ENCODE data around the gene AGXT.

The AGXT gene

DNA sequence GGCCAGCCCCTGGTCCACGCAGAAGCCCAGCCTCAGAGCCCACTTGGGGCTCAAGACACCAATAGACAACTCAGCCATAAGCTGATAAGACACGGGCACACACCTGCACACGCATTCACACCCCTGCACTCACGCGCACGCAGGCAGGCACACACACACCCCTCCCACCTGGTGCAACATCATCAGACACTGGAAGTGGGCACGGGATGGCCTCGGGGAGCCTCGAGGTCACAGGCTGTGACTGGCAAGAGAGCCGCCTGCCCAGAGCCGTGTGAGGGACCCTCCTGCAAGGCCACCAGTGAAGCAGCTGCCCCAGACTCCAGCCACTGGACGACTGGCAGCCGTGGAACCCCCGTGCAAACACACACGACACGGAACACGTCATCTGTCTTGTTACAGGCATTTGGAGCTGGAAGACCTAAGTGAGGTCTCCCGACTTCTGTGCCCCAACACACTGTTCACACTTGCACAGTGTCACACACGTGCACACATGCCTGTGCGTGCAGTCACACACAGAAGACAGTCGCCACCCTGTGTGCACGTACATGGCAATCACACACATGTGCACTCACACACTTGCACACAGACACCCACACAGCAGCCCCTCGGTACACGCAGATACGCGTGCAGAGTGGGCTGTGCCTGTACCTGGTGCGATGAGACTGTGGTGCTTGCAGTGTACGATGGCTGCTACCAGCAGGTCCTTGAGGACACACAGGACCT lies 26.4 kb downstream of the AGXT start:
- Mint-ChIP-seq H3K4me1 (peaks cover 6% of the 10 kb centered on the region), H3K9me3 (no peaks in the 10 kb centered on the region), H3K27ac (no peak overlapping the region), H3K36me3 (no peaks in the 10 kb centered on the region), H3K4me3 (no peak overlapping the region)
- DNase-seq (ENCODE audit: low spot score in 2 of 2) (no peak), ATAC-seq (no peak)

DNA sequence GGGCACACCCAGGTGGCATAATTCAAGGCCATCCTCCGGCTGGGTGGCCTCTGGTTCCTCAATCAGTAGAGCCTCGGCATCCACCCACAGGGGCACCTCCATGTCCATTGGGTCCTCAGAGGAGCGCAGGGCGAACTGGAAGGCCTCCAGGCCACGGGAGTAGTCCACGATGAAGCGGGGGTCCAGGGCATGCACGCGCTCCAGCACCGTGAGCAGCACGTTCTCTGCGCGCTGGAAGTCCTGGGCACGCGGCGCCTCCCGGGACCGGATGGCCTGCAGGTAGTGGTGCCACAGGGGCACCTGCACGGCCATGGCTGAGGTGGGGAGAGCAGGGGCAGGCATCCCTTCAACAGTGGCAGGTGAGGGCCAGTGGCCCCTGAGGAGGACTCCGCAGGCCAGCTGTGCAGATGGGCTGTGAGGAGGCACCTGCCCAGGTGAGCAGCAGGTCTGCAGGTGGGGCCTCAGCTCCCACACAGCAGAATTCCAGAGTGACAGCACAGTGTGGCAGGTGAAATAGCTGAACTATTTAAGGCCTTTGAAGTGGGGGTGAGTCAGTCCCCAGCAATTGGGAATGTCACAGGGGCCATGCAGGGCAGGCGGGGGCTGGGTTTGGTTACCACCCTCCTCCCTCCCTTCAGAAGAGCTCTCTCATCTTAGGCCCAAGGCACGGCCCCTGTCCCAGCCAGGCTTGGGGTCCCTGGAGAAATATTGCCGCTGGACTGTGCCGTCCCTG lies 27.2 kb downstream of the AGXT start, which contains the start of gene MAB21L4:
TSS of gene MAB21L4 (minus strand) at position 501 of the 733 bp plus-strand sequence. CDS start at position 342, 159 bp downstream.
- no peak for DNase-seq (ENCODE audit: low spot score in 2 of 2)
- Mint-ChIP-seq H3K27ac (no peak within 1 kb of the TSS), H3K9me3 (no peaks in the 10 kb centered on the region), H3K4me3 (no peak within 1 kb of the TSS), H3K4me1 (peaks cover 6% of the 10 kb centered on the region), H3K36me3 (no peaks in the 10 kb centered on the region)
- ATAC-seq = no peak

DNA sequence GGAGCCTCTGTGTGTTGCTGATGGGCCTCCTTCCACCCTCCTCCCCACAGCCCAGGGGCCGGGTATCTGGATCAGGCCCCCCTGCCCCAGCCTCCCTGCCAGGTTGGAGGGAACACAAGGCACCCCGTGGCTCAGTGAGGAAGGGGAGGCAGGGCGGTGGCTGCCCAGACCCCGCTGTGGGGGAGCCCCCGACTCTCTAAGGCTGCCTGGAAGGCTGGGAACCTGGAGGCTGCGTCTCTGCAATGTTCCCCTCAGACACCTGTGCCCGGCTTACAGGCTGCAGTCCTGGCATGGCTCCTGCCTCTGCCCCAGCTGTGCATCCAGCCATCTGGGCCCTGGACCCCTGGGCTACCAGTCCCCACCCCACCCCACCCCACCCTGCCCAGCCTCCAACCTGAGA lies 27.8 kb downstream of the AGXT start:
- peaks cover 6% of the 10 kb centered on the region for H3K4me1 Mint-ChIP-seq
- DNase-seq (ENCODE audit: low spot score in 2 of 2) = no peak
- H3K36me3 Mint-ChIP-seq = no peaks in the 10 kb centered on the region
- ATAC-seq = no peak
- no peak overlapping the region for H3K27ac Mint-ChIP-seq
- H3K9me3 Mint-ChIP-seq = no peaks in the 10 kb centered on the region
- H3K4me3 Mint-ChIP-seq = no peak overlapping the region

DNA sequence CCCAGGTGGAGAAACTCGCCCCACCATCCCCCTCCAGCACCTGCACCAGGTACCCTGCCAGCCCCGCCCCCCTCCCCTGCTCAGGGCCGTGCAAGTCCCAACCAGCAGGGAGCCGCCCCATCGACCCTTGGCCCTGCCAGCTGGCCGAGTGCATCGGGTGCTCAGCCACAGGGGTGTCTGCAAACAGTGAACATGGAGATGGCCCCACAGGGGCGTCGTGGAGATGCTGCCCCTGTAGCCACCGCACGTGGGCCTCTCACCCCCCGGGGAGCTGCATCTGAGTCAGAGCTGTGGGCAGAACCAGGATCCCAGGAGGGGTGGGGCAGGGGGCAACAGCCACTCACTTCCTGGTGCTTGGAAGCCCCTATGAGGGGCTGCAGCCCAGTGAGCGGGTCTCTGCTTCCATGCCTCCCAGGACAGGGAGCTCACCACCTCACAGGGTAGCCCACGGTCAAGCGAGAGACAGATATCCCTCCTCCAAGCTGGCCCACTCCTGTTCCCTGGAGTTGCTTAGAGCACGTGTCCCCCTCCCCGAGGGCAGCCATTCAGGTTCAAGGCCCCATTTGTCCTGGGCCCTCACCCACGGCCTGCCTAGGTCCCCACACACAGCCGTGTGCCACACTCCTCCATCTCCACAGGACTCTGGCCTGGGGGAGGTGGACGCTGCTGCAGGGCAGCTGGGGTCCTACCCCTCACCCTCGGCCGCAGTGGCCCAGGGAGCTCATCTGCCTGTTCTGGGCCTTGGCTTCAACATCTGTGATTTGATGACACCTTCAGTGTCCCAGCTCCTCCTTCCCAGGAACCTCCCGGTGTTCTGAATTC lies 28.5 kb downstream of the AGXT start:
- no peak overlapping the region for H3K27ac Mint-ChIP-seq
- ATAC-seq (no peak), DNase-seq (ENCODE audit: low spot score in 2 of 2) (no peak)
- H3K4me1 Mint-ChIP-seq = peaks cover 6% of the 10 kb centered on the region
- H3K9me3 Mint-ChIP-seq = no peaks in the 10 kb centered on the region
- H3K4me3 Mint-ChIP-seq = no peak overlapping the region
- no peaks in the 10 kb centered on the region for H3K36me3 Mint-ChIP-seq

DNA sequence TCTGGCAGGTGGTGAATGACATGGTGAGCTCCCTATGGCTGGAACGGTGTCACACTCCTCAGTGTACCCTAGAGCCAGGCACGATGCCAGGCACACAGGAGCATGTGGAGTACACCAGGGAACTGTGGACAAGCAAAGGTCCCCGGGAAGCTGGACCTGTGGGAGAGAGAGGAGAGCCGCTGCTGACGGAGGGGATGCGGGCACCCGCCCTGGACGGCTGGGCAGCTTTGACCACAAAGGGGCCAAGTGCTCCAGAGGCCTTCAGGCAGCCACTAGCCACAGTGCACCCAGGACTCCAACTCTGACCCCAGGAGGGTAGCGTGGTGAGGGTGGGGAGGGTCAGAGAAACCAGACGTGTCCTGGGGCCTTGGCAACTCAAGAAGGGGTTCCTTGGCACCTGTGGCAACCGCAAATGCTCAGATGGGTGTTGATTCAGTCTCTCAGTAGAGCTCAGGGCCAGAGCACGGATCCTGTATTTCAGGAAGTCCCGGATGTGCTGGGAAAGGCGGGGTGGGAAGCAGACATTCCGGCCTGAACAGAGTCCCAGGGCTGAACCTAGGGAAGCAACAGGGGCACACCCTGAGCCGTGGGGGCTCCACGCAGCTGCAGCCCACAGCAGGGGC lies 29.6 kb downstream of the AGXT start:
- ATAC-seq = no peak
- DNase-seq (ENCODE audit: low spot score in 2 of 2) = no peak
- Mint-ChIP-seq H3K27ac (no peak overlapping the region), H3K4me1 (peaks cover 6% of the 10 kb centered on the region), H3K36me3 (no peaks in the 10 kb centered on the region), H3K4me3 (no peak overlapping the region), H3K9me3 (no peaks in the 10 kb centered on the region)

DNA sequence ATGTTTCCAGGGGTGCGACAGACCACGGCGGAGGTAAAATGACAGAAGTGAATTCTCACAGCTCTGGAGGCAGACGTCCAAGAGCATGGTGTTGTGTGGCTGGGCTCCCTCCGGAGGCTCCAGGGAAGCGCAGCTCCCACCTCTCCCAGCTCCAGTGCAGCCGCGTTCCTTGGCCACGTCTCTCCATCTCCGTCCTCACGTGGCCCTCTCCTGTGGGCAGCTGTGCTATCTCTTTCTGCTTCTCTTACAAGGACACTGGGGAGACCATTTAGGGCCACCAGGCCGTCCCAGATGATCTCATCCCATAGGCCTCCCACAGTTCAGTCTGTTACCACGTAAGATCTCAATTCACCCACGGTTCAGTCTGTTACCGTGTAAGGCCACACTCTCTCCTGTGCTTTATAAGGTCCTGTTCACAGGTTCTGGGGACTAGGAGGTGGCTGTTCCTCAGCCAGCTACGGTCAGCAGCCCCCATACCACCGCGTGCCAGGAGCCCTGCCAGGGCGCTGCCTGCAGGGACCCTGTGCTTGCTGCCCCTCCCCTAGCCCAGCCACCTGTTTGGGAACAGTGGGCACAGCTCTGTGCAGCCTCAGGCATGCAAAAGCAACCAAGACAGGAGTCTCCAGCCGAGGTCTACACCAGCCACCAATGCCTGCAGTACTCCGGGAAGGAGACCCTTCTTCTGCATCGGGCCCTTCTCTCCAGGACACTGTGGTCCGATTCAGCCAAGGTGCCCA lies 30.3 kb downstream of the AGXT start:
- no peak overlapping the region for H3K27ac Mint-ChIP-seq
- no peak for ATAC-seq
- DNase-seq (ENCODE audit: low spot score in 2 of 2) = no peak
- no peaks in the 10 kb centered on the region for H3K9me3 Mint-ChIP-seq
- H3K4me1 Mint-ChIP-seq = peaks cover under 1% of the 10 kb centered on the region
- no peak overlapping the region for H3K4me3 Mint-ChIP-seq
- H3K36me3 Mint-ChIP-seq = no peaks in the 10 kb centered on the region

DNA sequence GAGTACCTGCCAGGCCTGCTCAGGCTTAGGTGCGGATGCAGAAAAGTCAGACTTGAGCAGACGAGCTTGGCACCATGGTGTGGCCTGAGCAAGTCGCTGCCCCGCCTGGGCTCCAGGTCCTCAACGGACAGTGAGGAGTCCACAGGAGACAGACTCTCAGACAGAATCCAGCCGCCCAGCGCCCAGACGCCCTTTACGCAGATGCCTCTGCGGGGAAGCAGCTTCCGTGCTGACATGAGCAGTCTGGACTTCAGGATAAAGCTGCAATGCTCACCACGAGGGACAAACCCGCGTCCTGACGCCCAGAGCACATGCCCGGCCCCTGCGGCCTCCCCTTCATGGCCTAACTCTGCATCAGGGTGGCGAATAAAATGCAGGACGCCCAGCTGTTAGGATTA lies 30.8 kb downstream of the AGXT start:
- H3K4me3 Mint-ChIP-seq = no peak overlapping the region
- ATAC-seq (no peak), DNase-seq (ENCODE audit: low spot score in 2 of 2) (no peak)
- H3K4me1 Mint-ChIP-seq = no peaks in the 10 kb centered on the region
- no peaks in the 10 kb centered on the region for H3K9me3 Mint-ChIP-seq
- no peak overlapping the region for H3K27ac Mint-ChIP-seq
- no peaks in the 10 kb centered on the region for H3K36me3 Mint-ChIP-seq

DNA sequence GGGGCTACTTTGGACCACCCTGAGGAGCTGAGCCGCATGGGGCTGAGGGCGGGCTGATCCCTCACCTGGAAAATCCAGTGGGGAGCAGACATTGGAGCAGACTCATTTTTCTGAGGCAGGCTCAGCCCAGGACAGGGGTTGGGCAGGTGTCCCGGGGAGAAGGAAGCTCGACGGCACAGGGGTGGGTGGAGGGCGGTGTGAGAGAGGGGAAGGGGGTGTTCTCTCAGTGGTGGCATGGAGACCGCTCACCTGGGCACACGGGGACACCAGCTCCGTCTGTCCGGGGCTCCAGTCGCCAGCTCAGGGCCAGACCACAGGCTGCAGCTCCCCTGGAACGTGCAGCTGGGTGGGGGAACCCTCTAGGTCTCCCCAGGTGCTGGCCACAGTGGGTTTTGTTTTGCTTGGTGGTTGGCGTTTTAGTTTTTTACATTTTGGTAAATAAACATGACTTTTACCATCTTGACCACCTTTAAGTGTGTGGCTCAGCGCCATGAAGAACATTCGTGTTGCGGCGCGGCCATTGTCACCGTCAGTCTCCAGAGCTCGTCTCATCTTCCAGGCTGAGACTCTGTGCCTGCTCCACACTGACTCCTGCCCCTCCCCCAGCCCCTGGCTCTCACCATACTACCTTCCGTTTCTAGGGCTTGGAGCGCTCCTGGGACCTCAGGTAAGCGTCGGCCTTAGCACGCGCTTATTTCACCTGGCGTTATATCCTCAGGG lies 31.7 kb downstream of the AGXT start:
- no peak overlapping the region for H3K4me3 Mint-ChIP-seq
- no peaks in the 10 kb centered on the region for H3K9me3 Mint-ChIP-seq
- H3K27ac Mint-ChIP-seq = no peak overlapping the region
- no peaks in the 10 kb centered on the region for H3K36me3 Mint-ChIP-seq
- no peaks in the 10 kb centered on the region for H3K4me1 Mint-ChIP-seq
- no peak for ATAC-seq
- no peak for DNase-seq (ENCODE audit: low spot score in 2 of 2)

DNA sequence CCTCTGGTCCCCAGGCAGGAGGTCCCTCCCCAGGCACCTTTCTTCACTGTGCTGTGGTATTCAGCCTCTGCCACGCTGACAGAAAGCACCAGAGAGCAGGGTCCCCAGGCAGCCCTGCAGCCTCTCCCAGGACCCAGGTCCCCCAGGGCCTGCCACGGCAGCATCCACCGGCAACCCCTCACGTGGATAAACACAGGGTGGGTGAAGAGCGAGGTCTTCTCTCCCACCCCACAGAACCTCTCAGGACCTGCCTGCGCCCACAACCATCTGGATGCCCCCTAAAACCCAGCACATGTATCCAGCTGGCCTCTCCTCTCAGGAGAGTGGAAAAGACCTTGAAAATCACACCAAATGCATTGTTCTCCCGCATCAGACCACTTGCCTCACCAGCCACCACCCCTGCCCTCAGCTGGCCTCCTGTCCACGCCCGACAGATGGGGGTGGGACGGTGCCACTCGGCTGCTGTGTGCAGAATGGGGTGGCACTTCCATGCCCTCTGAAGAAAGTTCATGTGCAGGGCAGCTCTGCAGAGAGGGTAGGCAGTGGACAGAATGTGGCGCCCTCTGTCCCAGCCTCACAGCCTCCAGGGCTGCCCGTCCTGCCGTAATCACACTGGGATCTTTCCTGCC lies 33.5 kb downstream of the AGXT start:
- Mint-ChIP-seq H3K36me3 (no peaks in the 10 kb centered on the region), H3K4me3 (no peak overlapping the region), H3K27ac (no peak overlapping the region), H3K9me3 (no peaks in the 10 kb centered on the region), H3K4me1 (no peaks in the 10 kb centered on the region)
- DNase-seq (ENCODE audit: low spot score in 2 of 2) (no peak), ATAC-seq (no peak)

DNA sequence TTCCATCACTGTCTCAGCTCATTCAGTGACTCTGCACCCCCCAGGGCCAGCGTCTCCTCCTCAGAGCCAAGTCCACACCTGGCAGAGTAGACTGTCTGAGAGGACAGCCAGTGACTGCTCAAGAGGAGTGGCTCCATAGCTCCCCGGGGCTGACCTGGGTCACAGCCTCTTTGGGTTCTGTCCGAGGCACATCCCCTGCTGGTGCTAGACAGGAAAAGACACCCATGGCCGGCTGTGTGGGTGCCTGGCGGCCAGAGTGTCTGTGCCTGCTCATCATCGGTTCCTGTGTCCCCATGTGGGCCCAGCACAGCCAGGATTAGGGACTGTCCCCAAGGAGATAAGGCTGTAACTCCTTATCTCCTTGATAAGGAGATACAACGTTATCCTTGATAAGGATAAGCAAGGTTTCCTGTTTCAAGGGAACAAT lies 34.0 kb downstream of the AGXT start:
- Mint-ChIP-seq H3K4me1 (no peaks in the 10 kb centered on the region), H3K36me3 (no peaks in the 10 kb centered on the region), H3K4me3 (no peak overlapping the region), H3K9me3 (no peaks in the 10 kb centered on the region), H3K27ac (no peak overlapping the region)
- ATAC-seq (no peak), DNase-seq (ENCODE audit: low spot score in 2 of 2) (no peak)

DNA sequence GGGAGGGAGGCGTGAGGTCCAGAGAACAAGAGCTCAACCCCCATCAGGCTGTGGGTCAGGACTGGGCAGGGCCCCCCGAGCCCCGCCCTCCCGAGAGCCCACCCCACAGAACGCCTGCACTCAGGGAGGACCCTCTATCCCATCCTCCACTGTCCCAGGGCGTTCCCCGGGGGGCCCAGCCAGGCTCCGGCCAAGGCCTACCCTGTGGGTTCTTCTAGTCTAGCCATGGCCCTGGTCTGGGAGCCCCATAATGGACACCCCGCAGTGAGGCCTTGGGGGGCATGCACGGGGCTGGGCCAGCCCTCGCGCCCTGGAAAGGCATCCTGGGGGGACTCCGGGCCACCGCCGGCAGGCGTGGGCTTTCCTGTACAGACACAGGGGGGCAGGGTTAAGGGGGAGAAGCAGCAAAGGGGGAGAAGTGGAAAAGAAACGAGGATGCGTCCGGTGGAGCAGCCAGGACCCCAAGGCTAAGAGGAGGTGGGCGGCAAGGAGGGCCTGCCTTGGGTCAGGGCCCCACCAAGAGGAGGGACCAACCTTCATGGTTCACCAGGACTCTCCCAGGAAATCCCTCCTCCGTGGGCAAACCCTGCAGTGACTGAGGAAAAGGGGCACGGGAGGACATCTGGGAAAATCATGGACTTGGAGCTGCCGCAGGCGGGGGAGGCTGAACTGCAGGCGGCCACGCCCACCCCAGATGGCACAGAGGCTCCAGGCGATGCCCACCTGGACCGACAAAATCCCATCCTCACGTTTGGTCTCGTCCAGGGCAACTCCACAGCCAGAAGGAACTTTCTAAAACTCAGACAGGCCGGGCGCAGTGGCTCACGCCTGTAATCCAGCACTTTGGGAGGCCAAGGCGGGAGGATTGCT lies 34.8 kb downstream of the AGXT start:
- Mint-ChIP-seq H3K4me1 (no peaks in the 10 kb centered on the region), H3K4me3 (no peak overlapping the region), H3K27ac (no peak overlapping the region), H3K9me3 (no peaks in the 10 kb centered on the region), H3K36me3 (no peaks in the 10 kb centered on the region)
- DNase-seq (ENCODE audit: low spot score in 2 of 2) (no peak), ATAC-seq (no peak)

DNA sequence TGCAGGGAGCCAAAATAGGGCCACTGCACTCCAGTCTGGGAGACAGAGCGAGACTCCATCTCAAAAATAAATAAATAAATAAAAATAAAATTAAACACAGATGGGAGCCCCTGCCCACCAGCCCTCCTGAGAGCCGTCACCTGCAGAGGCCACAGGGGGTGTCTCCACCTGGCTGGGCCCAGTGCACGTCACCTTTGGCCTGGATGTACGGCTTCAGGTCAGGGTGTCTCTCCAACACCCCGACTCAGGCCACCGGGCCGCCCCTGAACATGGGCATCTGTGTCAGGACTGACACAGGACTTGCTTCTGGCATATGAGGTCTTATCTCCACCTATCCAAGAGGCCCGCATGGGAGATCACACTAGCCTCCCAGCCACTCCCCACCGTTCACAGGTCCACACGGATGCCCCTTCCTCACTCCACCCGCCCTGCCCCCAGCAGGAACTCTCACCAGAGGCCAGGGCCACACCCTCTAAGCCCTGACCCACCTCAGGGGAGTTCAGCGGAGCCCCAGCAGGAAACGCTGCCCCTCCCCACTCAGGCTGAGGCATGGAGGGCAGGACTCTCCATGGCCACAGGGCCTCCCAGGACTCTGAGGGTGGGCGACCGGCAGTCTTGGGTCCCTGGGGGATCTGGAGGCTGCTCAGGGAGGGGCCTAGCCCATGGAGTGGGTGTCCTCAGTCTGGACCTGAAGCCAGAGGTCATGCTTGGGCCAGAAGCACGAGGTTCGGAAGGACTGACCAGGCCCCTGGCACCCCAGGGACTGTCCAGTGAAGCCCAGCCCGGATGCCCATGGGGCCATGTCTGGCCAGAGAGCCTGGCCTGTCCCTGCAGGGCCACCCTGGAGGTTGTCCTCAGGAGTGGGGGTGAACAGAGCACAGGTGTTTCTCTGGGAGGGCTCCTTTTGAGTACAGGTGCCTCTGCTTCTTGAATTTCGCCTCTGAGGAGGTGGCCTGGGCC lies 35.9 kb downstream of the AGXT start:
- ATAC-seq (peak; percentile 9), DNase-seq (ENCODE audit: low spot score in 2 of 2) (no peak)
- Mint-ChIP-seq H3K4me3 (no peak overlapping the region), H3K9me3 (no peaks in the 10 kb centered on the region), H3K36me3 (no peaks in the 10 kb centered on the region), H3K4me1 (no peaks in the 10 kb centered on the region), H3K27ac (no peak overlapping the region)

All from stimulated activated effector memory CD8-positive, alpha-beta T cell treated with anti-CD3 and anti-CD28 coated beads, Interleukin-12 subunit alpha, Interleukin-12 subunit beta, amount 100 ng/mL, for 72 hours (primary cell).